ENCODE results near the gene ZNHIT3.

The ZNHIT3 gene

GRCh38 chr17:36512641-36513040 is 26.2 kb downstream of the ZNHIT3 start:
- Histone ChIP-seq H3K4me1 (ENCODE audit: control insufficient read depth, insufficient read depth, low read length, poor library complexity, severe bottlenecking) (no peaks in the 10 kb centered on the region), H3K4me3 (ENCODE audit: extremely low read depth, insufficient read depth, low read length, poor library complexity, severe bottlenecking) (no peak overlapping the region), H3K27ac (ENCODE audit: low read depth, low read length, severe bottlenecking) (no peak overlapping the region), H3K36me3 (ENCODE audit: control insufficient read depth, insufficient read depth, low read length) (peaks cover 82% of the 10 kb centered on the region), H3K9me3 (ENCODE audit: control insufficient read depth, low read length) (no peaks in the 10 kb centered on the region)
- WGBS, 2 experiments (ENCODE audit: insufficient coverage in 2 of 2), result 88% methylated on average over 1 of the region's 5 CpGs; no CpG with 5 or more reads in 1 of the 2 experiments

- Histone ChIP-seq H3K9me3 (ENCODE audit: control insufficient read depth, low read length) (no peaks in the 10 kb centered on the region), H3K4me1 (ENCODE audit: control insufficient read depth, insufficient read depth, low read length, poor library complexity, severe bottlenecking) (no peaks in the 10 kb centered on the region), H3K36me3 (ENCODE audit: control insufficient read depth, insufficient read depth, low read length) (peaks cover 72% of the 10 kb centered on the region), H3K4me3 (ENCODE audit: extremely low read depth, insufficient read depth, low read length, poor library complexity, severe bottlenecking) (no peak overlapping the region), H3K27ac (ENCODE audit: low read depth, low read length, severe bottlenecking) (no peak overlapping the region)
- 91 to 93% methylated on average over 3 of the region's 3 CpGs for WGBS, 2 experiments (ENCODE audit: insufficient coverage in 2 of 2)
These were observed 28.4 kb downstream of the ZNHIT3 start for GRCh38 chr17:36514856-36515255.

- Histone ChIP-seq H3K4me3 (ENCODE audit: extremely low read depth, insufficient read depth, low read length, poor library complexity, severe bottlenecking) (no peak overlapping the region), H3K4me1 (ENCODE audit: control insufficient read depth, insufficient read depth, low read length, poor library complexity, severe bottlenecking) (no peaks in the 10 kb centered on the region), H3K9me3 (ENCODE audit: control insufficient read depth, low read length) (no peaks in the 10 kb centered on the region), H3K27ac (ENCODE audit: low read depth, low read length, severe bottlenecking) (no peak overlapping the region), H3K36me3 (ENCODE audit: control insufficient read depth, insufficient read depth, low read length) (peaks cover 71% of the 10 kb centered on the region)
- WGBS, 2 experiments (ENCODE audit: insufficient coverage in 2 of 2), result 95% methylated on average over 3 of the region's 4 CpGs
These were observed 29.4 kb downstream of the ZNHIT3 start for GRCh38 chr17:36515837-36516236.

- Histone ChIP-seq H3K36me3 (ENCODE audit: control insufficient read depth, insufficient read depth, low read length) (peaks cover 66% of the 10 kb centered on the region), H3K4me3 (ENCODE audit: extremely low read depth, insufficient read depth, low read length, poor library complexity, severe bottlenecking) (no peak overlapping the region), H3K4me1 (ENCODE audit: control insufficient read depth, insufficient read depth, low read length, poor library complexity, severe bottlenecking) (no peaks in the 10 kb centered on the region), H3K9me3 (ENCODE audit: control insufficient read depth, low read length) (no peaks in the 10 kb centered on the region), H3K27ac (ENCODE audit: low read depth, low read length, severe bottlenecking) (no peak overlapping the region)
- WGBS, 2 experiments (ENCODE audit: insufficient coverage in 2 of 2), result 86 to 100% methylated on average over 1 to 2 of the region's 2 CpGs
These were observed 36.6 kb downstream of the ZNHIT3 start for GRCh38 chr17:36523113-36523512.

- WGBS, 2 experiments (ENCODE audit: insufficient coverage in 2 of 2), result 89 to 96% methylated on average over 3 of the region's 4 CpGs
These were observed 38.0 kb downstream of the ZNHIT3 start for GRCh38 chr17:36524428-36524876.

GRCh38 chr17:36525113-36525512 is 38.6 kb downstream of the ZNHIT3 start:
- H3K27ac ChIP-seq (ENCODE audit: low read depth, low read length, severe bottlenecking), result no peak overlapping the region
- H3K4me3 ChIP-seq (ENCODE audit: extremely low read depth, insufficient read depth, low read length, poor library complexity, severe bottlenecking), result no peak overlapping the region
- whole genome bisulfite sequencing, 2 experiments (ENCODE audit: insufficient coverage in 2 of 2), result 92 to 100% methylated on average over 2 of the region's 2 CpGs
- no peaks in the 10 kb centered on the region for H3K9me3 ChIP-seq (ENCODE audit: control insufficient read depth, low read length)
- H3K36me3 ChIP-seq (ENCODE audit: control insufficient read depth, insufficient read depth, low read length), result peaks cover 61% of the 10 kb centered on the region
- H3K4me1 ChIP-seq (ENCODE audit: control insufficient read depth, insufficient read depth, low read length, poor library complexity, severe bottlenecking), result peaks cover 15% of the 10 kb centered on the region

More at GRCh38 chr17:36524428-36524876, 38.0 kb downstream of the ZNHIT3 start:
- no peak overlapping the region for H3K27ac ChIP-seq (ENCODE audit: low read depth, low read length, severe bottlenecking)
- H3K9me3 ChIP-seq (ENCODE audit: control insufficient read depth, low read length), result no peaks in the 10 kb centered on the region
- no peak overlapping the region for H3K4me3 ChIP-seq (ENCODE audit: extremely low read depth, insufficient read depth, low read length, poor library complexity, severe bottlenecking)
- H3K36me3 ChIP-seq (ENCODE audit: control insufficient read depth, insufficient read depth, low read length), result peaks cover 60% of the 10 kb centered on the region
- peaks cover 9% of the 10 kb centered on the region for H3K4me1 ChIP-seq (ENCODE audit: control insufficient read depth, insufficient read depth, low read length, poor library complexity, severe bottlenecking)

- H3K4me3 ChIP-seq (ENCODE audit: extremely low read depth, insufficient read depth, low read length, poor library complexity, severe bottlenecking), result no peak overlapping the region
- H3K9me3 ChIP-seq (ENCODE audit: control insufficient read depth, low read length), result no peaks in the 10 kb centered on the region
- 91 to 96% methylated on average over 6 of the region's 6 CpGs for WGBS, 2 experiments (ENCODE audit: insufficient coverage in 2 of 2)
- no peak overlapping the region for H3K27ac ChIP-seq (ENCODE audit: low read depth, low read length, severe bottlenecking)
- H3K36me3 ChIP-seq (ENCODE audit: control insufficient read depth, insufficient read depth, low read length), result peaks cover 58% of the 10 kb centered on the region
- peaks cover 15% of the 10 kb centered on the region for H3K4me1 ChIP-seq (ENCODE audit: control insufficient read depth, insufficient read depth, low read length, poor library complexity, severe bottlenecking)
These were observed 39.4 kb downstream of the ZNHIT3 start for GRCh38 chr17:36525888-36526287.

- no peak overlapping the region for H3K4me3 ChIP-seq (ENCODE audit: extremely low read depth, insufficient read depth, low read length, poor library complexity, severe bottlenecking)
- WGBS, 2 experiments (ENCODE audit: insufficient coverage in 2 of 2), result 90 to 94% methylated on average over 7 of the region's 7 CpGs
- H3K4me1 ChIP-seq (ENCODE audit: control insufficient read depth, insufficient read depth, low read length, poor library complexity, severe bottlenecking), result peaks cover 15% of the 10 kb centered on the region
- H3K27ac ChIP-seq (ENCODE audit: low read depth, low read length, severe bottlenecking), result no peak overlapping the region
- peaks cover 76% of the 10 kb centered on the region for H3K36me3 ChIP-seq (ENCODE audit: control insufficient read depth, insufficient read depth, low read length)
- H3K9me3 ChIP-seq (ENCODE audit: control insufficient read depth, low read length), result no peaks in the 10 kb centered on the region
These were observed 41.3 kb downstream of the ZNHIT3 start for GRCh38 chr17:36527621-36528250.

- Histone ChIP-seq H3K27ac (ENCODE audit: low read depth, low read length, severe bottlenecking) (no peak overlapping the region), H3K4me1 (ENCODE audit: control insufficient read depth, insufficient read depth, low read length, poor library complexity, severe bottlenecking) (peaks cover 19% of the 10 kb centered on the region), H3K36me3 (ENCODE audit: control insufficient read depth, insufficient read depth, low read length) (peaks cover 78% of the 10 kb centered on the region)
These were observed 42.6 kb downstream of the ZNHIT3 start for GRCh38 chr17:36529121-36529520.

GRCh38 chr17:36532435-36532975 is 46.0 kb downstream of the ZNHIT3 start:
- Histone ChIP-seq H3K9me3 (ENCODE audit: control insufficient read depth, low read length) (no peaks in the 10 kb centered on the region), H3K4me1 (ENCODE audit: control insufficient read depth, insufficient read depth, low read length, poor library complexity, severe bottlenecking) (peaks cover 19% of the 10 kb centered on the region), H3K4me3 (ENCODE audit: extremely low read depth, insufficient read depth, low read length, poor library complexity, severe bottlenecking) (no peak overlapping the region), H3K36me3 (ENCODE audit: control insufficient read depth, insufficient read depth, low read length) (peaks cover 62% of the 10 kb centered on the region), H3K27ac (ENCODE audit: low read depth, low read length, severe bottlenecking) (no peak overlapping the region)
- WGBS, 2 experiments (ENCODE audit: insufficient coverage in 2 of 2), result 100% methylated on average over 2 of the region's 2 CpGs

More at GRCh38 chr17:36529121-36529520, 42.6 kb downstream of the ZNHIT3 start:
- Histone ChIP-seq H3K4me3 (ENCODE audit: extremely low read depth, insufficient read depth, low read length, poor library complexity, severe bottlenecking) (no peak overlapping the region), H3K9me3 (ENCODE audit: control insufficient read depth, low read length) (no peaks in the 10 kb centered on the region)
